ENCODE data around the gene NKIRAS2. TPM values are rescaled to one million over a fixed set of nuclear protein-coding genes. Genes with fewer than 3 reads are reported as not detected.

The NKIRAS2 gene
- total RNA-seq, 1 experiment from 2014 or later = 22.4 TPM

Other genes with a start within 250 kb of the NKIRAS2 start
- 352 TPM for gene JUP, start 233.4 kb upstream of the NKIRAS2 start, total RNA-seq (2021; ENCODE audit: unreplicated experiment)
- gene P3H4, start 208.1 kb upstream of the NKIRAS2 start, total RNA-seq (2021; ENCODE audit: unreplicated experiment) = 58.9 TPM
- 190 TPM for gene FKBP10, start 207.1 kb upstream of the NKIRAS2 start, total RNA-seq (2021; ENCODE audit: unreplicated experiment)
- 118 TPM for gene NT5C3B, start 183.9 kb upstream of the NKIRAS2 start, total RNA-seq (2021; ENCODE audit: unreplicated experiment)
- not detected for gene KLHL10, start 182.3 kb upstream of the NKIRAS2 start, total RNA-seq (2021; ENCODE audit: unreplicated experiment)
- 12.5 TPM for gene KLHL11, start 154.7 kb upstream of the NKIRAS2 start, total RNA-seq (2021; ENCODE audit: unreplicated experiment)
- 225 TPM for gene ACLY, start 101.1 kb upstream of the NKIRAS2 start, total RNA-seq (2021; ENCODE audit: unreplicated experiment)
- gene ODAD4, start 89.5 kb upstream of the NKIRAS2 start, total RNA-seq (2021; ENCODE audit: unreplicated experiment) = 0.69 TPM
- 79.9 TPM for gene CNP, start 53.3 kb upstream of the NKIRAS2 start, total RNA-seq (2021; ENCODE audit: unreplicated experiment)
- gene DNAJC7, start 2.7 kb upstream of the NKIRAS2 start, total RNA-seq (2021; ENCODE audit: unreplicated experiment) = 72.0 TPM
- 0.74 TPM for gene C17orf113, start 30.5 kb downstream of the NKIRAS2 start, total RNA-seq (2021; ENCODE audit: unreplicated experiment)
- gene ZNF385C, start 78.4 kb downstream of the NKIRAS2 start, total RNA-seq (2021; ENCODE audit: unreplicated experiment) = 0.21 TPM
- 9.7 TPM for gene DHX58, start 92.6 kb downstream of the NKIRAS2 start, total RNA-seq (2021; ENCODE audit: unreplicated experiment)
- 67.0 TPM for gene KAT2A, start 101.3 kb downstream of the NKIRAS2 start, total RNA-seq (2021; ENCODE audit: unreplicated experiment)
- not detected for gene HSPB9, start 102.7 kb downstream of the NKIRAS2 start, total RNA-seq (2021; ENCODE audit: unreplicated experiment)
- gene RAB5C, start 134.9 kb downstream of the NKIRAS2 start, total RNA-seq (2021; ENCODE audit: unreplicated experiment) = 141 TPM
- 1.5 TPM for gene KCNH4, start 161.1 kb downstream of the NKIRAS2 start, total RNA-seq (2021; ENCODE audit: unreplicated experiment)
- not detected for gene HCRT, start 165.4 kb downstream of the NKIRAS2 start, total RNA-seq (2021; ENCODE audit: unreplicated experiment)
- gene GHDC, start 174.4 kb downstream of the NKIRAS2 start, total RNA-seq (2021; ENCODE audit: unreplicated experiment) = 21.8 TPM